ENCODE data around the gene CUL2.

DNA sequence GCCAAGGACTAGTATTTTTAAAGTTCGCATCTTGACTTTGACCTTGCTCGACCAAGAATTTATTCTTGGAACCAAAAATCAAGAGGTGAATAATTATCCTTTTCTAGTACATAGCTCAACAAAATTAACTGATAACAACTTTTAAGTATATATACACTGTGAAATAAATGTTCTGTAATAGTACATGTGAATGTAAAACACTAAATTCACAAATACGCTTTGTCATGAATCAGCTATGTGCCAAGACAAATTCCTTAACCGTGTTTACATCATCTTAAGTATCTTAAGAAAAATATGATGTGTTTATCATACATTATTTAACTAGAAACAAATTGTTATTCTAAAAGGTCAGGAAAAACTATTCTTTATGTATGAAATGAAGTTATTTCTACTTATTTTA is 83.3 kb downstream of the CUL2 start:
- TF ChIP-seq, protein P1, sequence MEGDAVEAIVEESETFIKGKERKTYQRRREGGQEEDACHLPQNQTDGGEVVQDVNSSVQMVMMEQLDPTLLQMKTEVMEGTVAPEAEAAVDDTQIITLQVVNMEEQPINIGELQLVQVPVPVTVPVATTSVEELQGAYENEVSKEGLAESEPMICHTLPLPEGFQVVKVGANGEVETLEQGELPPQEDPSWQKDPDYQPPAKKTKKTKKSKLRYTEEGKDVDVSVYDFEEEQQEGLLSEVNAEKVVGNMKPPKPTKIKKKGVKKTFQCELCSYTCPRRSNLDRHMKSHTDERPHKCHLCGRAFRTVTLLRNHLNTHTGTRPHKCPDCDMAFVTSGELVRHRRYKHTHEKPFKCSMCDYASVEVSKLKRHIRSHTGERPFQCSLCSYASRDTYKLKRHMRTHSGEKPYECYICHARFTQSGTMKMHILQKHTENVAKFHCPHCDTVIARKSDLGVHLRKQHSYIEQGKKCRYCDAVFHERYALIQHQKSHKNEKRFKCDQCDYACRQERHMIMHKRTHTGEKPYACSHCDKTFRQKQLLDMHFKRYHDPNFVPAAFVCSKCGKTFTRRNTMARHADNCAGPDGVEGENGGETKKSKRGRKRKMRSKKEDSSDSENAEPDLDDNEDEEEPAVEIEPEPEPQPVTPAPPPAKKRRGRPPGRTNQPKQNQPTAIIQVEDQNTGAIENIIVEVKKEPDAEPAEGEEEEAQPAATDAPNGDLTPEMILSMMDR (IDR thresholded peaks at IDR 0.05; ENCODE audit: insufficient read depth, low read length, poor library complexity, severe bottlenecking), result no peak
- TF ChIP-seq EZH2phosphoT487 (conservative IDR thresholded peaks at IDR 0.05; ENCODE audit: low read length), result no peak
